GM12878 (cell line): Measurements from ENCODE around the gene RAB36. TPM values are rescaled to one million over a fixed set of nuclear protein-coding genes. Genes with fewer than 3 reads are reported as not detected.
A peak's percentile ranks its signal among the peaks of the same experiment; 100 is the strongest.

Source experiments
- ATAC-seq: fragments of 200-7000 bp; cut with Tn5 transposase; 3 replicates; pipeline ENCODE4 v1.9.1; 2020; ENCODE audit warnings: mild to moderate bottlenecking, moderate library complexity
- BruUV-seq: library from RNA; stranded (reverse); fragments of 400-500 nt; replicated peaks from 2 replicates; lab custom pipeline; 2021; lab: Mats Ljungman, UMichigan
- CTCF ChIA-PET: fragments of 300-600 bp; sonication (Branson Sonifier 250); formaldehyde crosslinking; extraction: SDS; loops from one replicate; lab custom pipeline; 2021; ENCODE audit warnings: inconsistent platforms; lab: Yijun Ruan, JAX
- POLR2A ChIA-PET: fragments of 350-600 bp; formaldehyde crosslinking; extraction: SDS; loops from one replicate; lab custom pipeline; 2021; ENCODE audit warnings: inconsistent platforms; lab: Charles Lee
- RAD21 ChIA-PET: fragments of 300-600 bp; sonication (Branson Sonifier 250); formaldehyde crosslinking; loops from one replicate; lab custom pipeline; 2023; ENCODE audit warnings: antibody characterized with exemption; ENCODE audit not compliant: unreplicated experiment; lab: Charles Lee
- SMC1A ChIA-PET: fragments of 300-600 bp; sonication (Branson Sonifier 250); formaldehyde crosslinking; loops from one replicate; lab custom pipeline; 2023; ENCODE audit not compliant: unreplicated experiment, uncharacterized antibody; lab: Charles Lee
- DNase-seq: peaks from one replicate; pipeline ENCODE4 v3.0.0-alpha.2; 2011; ENCODE audit warnings: low read depth, low spot score
- FAIRE-seq: peaks from 3 replicates; lab custom pipeline; 2011; peaks lifted over from hg19 to GRCh38; lab: Jason Lieb, UNC
- H2AFZ ChIP-seq: 2 replicates; pipeline ENCODE4 v1.6.0; 2011; ENCODE audit warnings: low read depth, low read length, control low read depth; ENCODE audit not compliant: control insufficient read depth
- H3K27ac ChIP-seq: 2 replicates; pipeline ENCODE4 v1.5.1; 2011; ENCODE audit warnings: control low read depth; ENCODE audit not compliant: control insufficient read depth, insufficient read depth
- H3K27me3 ChIP-seq, 2 experiments: replicated peaks in 1 of 2; 2 replicates each; pipeline versions ENCODE4 v1.6.0 to v1.6.1; 2011; ENCODE audit warnings: low read length in 1 of 2; ENCODE audit not compliant: control insufficient read depth in 2 of 2, insufficient read depth in 2 of 2
- H3K36me3 ChIP-seq, 2 experiments: 2 replicates each; pipeline ENCODE4 v1.5.1; 2011; ENCODE audit warnings: low read length in 1 of 2; ENCODE audit not compliant: control insufficient read depth in 2 of 2, insufficient read depth in 2 of 2
- H3K4me1 ChIP-seq: 2 replicates; pipeline ENCODE4 v1.6.1; 2011; ENCODE audit warnings: mild to moderate bottlenecking, low read length, moderate library complexity, mixed read lengths; ENCODE audit not compliant: control insufficient read depth, insufficient read depth
- H3K4me2 ChIP-seq: 2 replicates; pipeline ENCODE4 v1.6.0; 2011; ENCODE audit warnings: control low read depth; ENCODE audit not compliant: control insufficient read depth, insufficient read depth
- H3K4me3 ChIP-seq: fragments of 200-600 bp; sonication (generic); 2 replicates; pipeline ENCODE4 v1.5.1; 2016
- H3K79me2 ChIP-seq: 2 replicates; pipeline ENCODE4 v1.6.0; 2011; ENCODE audit warnings: low read length; ENCODE audit not compliant: control insufficient read depth, insufficient read depth
- H3K9ac ChIP-seq: 2 replicates; pipeline ENCODE4 v1.8.0; 2011; ENCODE audit warnings: low read length, control low read depth, mixed read lengths; ENCODE audit not compliant: control insufficient read depth, insufficient read depth
- H3K9me3 ChIP-seq: replicated peaks from 3 replicates; pipeline ENCODE4 v1.5.1; 2011; ENCODE audit warnings: mild to moderate bottlenecking, low read length; ENCODE audit not compliant: control insufficient read depth, insufficient read depth
- H4K20me1 ChIP-seq: 2 replicates; pipeline ENCODE4 v1.6.0; 2011; ENCODE audit not compliant: control insufficient read depth, insufficient read depth
- BHLHE40 ChIP-seq, 2 experiments: fragments of 450-650 bp in 1 of 2; IDR thresholded peaks; 2 replicates each; pipeline ENCODE4 v1.6.1; 2011 to 2017; ENCODE audit warnings: low read depth in 2 of 2, borderline replicate concordance in 1 of 2, improper control_type of control experiment in 1 of 2, low read length in 1 of 2, mild to moderate bottlenecking in 1 of 2
- RAD21 ChIP-seq: IDR thresholded peaks from 2 replicates; pipeline ENCODE4 v1.6.1; 2011; ENCODE audit warnings: mild to moderate bottlenecking, low read depth, low read length, moderate library complexity; ENCODE audit not compliant: insufficient read depth
- RAD51 ChIP-seq: fragments of 450-650 bp; IDR thresholded peaks from 2 replicates; pipeline ENCODE4 v1.6.1; 2016; ENCODE audit warnings: moderate library complexity, mild to moderate bottlenecking, inconsistent platforms
- RELB ChIP-seq: fragments of 450-650 bp; IDR thresholded peaks from 2 replicates; pipeline ENCODE4 v1.6.1; 2017; ENCODE audit warnings: low read depth, mild to moderate bottlenecking, moderate library complexity
- USF1 ChIP-seq: IDR thresholded peaks from 2 replicates; pipeline ENCODE4 v1.6.1; 2011; ENCODE audit warnings: borderline replicate concordance, low read depth, mild to moderate bottlenecking, moderate library complexity, mixed read lengths, low read length; ENCODE audit not compliant: insufficient read depth; ENCODE audit errors: extremely low read length
- WGBS: methylation state at CpG from one replicate; pipeline ENCODE4 v1.1.6; 2016; ENCODE audit warnings: low lambda C conversion rate; ENCODE audit not compliant: insufficient replicate concordance, insufficient coverage; ENCODE audit errors: missing lambda C conversion rate; 5-methylcytosine and 5-hydroxymethylcytosine counted together
- in situ Hi-C: fragments of 300-500 bp; cut with MboI; formaldehyde crosslinking; loops from 9 replicates; pipeline ENCODE4 v1.14.3; 2018; ENCODE audit warnings: mixed read lengths
- intact Hi-C: fragments of 100-400 bp; cut with micrococcal nuclease; formaldehyde crosslinking; loops from one replicate; pipeline ENCODE4 v1.14.2; 2022; ENCODE audit not compliant: unreplicated experiment
- polyA plus RNA-seq, 11 experiments: library from polyadenylated mRNA; depleted of rRNA in 4 of 11; unstranded in 6 of 11; stranded (reverse) in 5 of 11; fragments of >200 nt; fragmentation: Nextera tagmentation in 4 of 11; fragmentation: Illumina TruSeq in 1 of 11; extraction: Ambion mirVana in 4 of 11; extraction: Trizol in 1 of 11; gene quantifications; 1 replicate in 1 of 11; 2 replicates in 10 of 11; pipeline versions ENCODE4 v1.2.1 to v1.2.3, GENCODE V29; 2011 to 2016; ENCODE audit warnings: inconsistent platforms in 2 of 11, missing spikeins in 2 of 11, low read depth in 1 of 11
- total RNA-seq, 4 experiments: library from RNA; depleted of rRNA in 3 of 4; stranded (reverse); fragments of >200 nt in 3 of 4; fragmentation: Illumina TruSeq in 1 of 4; extraction: Trizol in 1 of 4; gene quantifications; 2 replicates each; pipeline versions ENCODE4 v1.2.1 to v1.2.3, GENCODE V29; 2013 to 2021

RAB36 gene
- total and polyA plus RNA-seq, 10 of the 15 experiments (the other 5 are each of a cell fraction or from before 2014, with no cell fraction given) = 0.31 to 2.7 (median 1.1) TPM

GRCh38 chr22:23105919-23106318 is 39.4 kb upstream of the RAB36 start:
- Histone ChIP-seq H3K4me3 (no peak overlapping the region), H2AFZ (no peak overlapping the region), H3K36me3 (no peaks in the 10 kb centered on the region; a peak in 1 of 4 replicates), H3K27me3 (no peaks in the 10 kb centered on the region), H3K27ac (no peak overlapping the region), H3K9me3 (no peaks in the 10 kb centered on the region), H4K20me1 (no peaks in the 10 kb centered on the region), H3K79me2 (no peaks in the 10 kb centered on the region), H3K4me2 (no peak overlapping the region), H3K9ac (no peak overlapping the region), H3K4me1 (no peaks in the 10 kb centered on the region)
- RAD21 ChIA-PET = no interaction called here
- FAIRE-seq (no peak), ATAC-seq (no peak), DNase-seq (no peak)
- SMC1A ChIA-PET = interaction anchor here (0.6 to 3.3 kb wide), 2 partner anchors 146 to 280 kb away, joined by 3 to 12 read pairs; no protein-coding TSS in a partner anchor
- TF ChIP-seq RAD51 = peak; percentile 83
- no peak for TF ChIP-seq RAD21
- TF ChIP-seq USF1 = peak; percentile 2
- TF ChIP-seq BHLHE40 (IDR thresholded peaks at IDR 0.05; ENCODE audit: borderline replicate concordance in 1 of 2, low read depth in 2 of 2, low read length in 1 of 2) = peak in 1 of 2 experiments; percentile 69; a peak in 2 of 4 replicates
- TF ChIP-seq RELB = no peak
- intact Hi-C loops (no loop called here), in situ Hi-C loops (no loop called here)
- BruUV-seq = no TSS peak
- POLR2A ChIA-PET = no interaction called here
- CTCF ChIA-PET = interaction anchor here (1.1 to 3.3 kb wide), 3 partner anchors 21 to 146 kb away, joined by 3 to 11 read pairs (median 8); no protein-coding TSS in a partner anchor
- WGBS = 18% methylated on average over 5 of the region's 5 CpGs
